K562 treated with DMSO at 1 percent for 48 hours (cell line): Measurements from ENCODE around the gene HDLBP. TPM values are rescaled to one million over a fixed set of nuclear protein-coding genes. Genes with fewer than 3 reads are reported as not detected.

ENCODE experiments used
- total RNA-seq: library from RNA; unstranded; fragments of 300-600 nt; gene quantifications from 2 replicates; pipeline ENCODE4 v1.2.3, GENCODE V29; 2022; ENCODE audit warnings: low replicate concordance; ENCODE audit errors: extremely low read depth

The HDLBP gene
- 435 TPM in 1 of 2 replicates, not detected in the other for total RNA-seq

GRCh38 chr2:241315093-241315878, at the start of gene HDLBP:
Gene HDLBP (minus strand): TSS chr2:241315672. CDS start chr2:241266869, 48,803 bp downstream.

GRCh38 chr2:241355983-241356870, 40.8 kb upstream of the HDLBP start, which contains the start of gene FARP2:
Gene FARP2 (plus strand): TSS chr2:241356285. CDS start chr2:241373108, 16,823 bp downstream.

GRCh38 chr2:241315879-241316631, 583 bp upstream of the HDLBP start, which contains the start of gene SEPTIN2:
Gene SEPTIN2 (plus strand): TSS chr2:241315925. CDS start chr2:241324233, 8,308 bp downstream.

GRCh38 chr2:241188361-241189092, 126.9 kb downstream of the HDLBP start, which contains the start of gene ANO7:
Gene ANO7 (plus strand): TSS chr2:241188677. CDS start chr2:241190064, 1,387 bp downstream.

Other genes with a start within 250 kb of the HDLBP start
- gene MTERF4, start 213.4 kb downstream of the HDLBP start, total RNA-seq, result not detected in 2 replicates
- not detected in 2 replicates for gene PASK, start 166.2 kb downstream of the HDLBP start, total RNA-seq
- gene PPP1R7, start 165.2 kb downstream of the HDLBP start, total RNA-seq, result not detected in 2 replicates
- not detected in 2 replicates for gene ANO7, start 127.0 kb downstream of the HDLBP start, total RNA-seq
- gene SEPTIN2, start 253 bp upstream of the HDLBP start, total RNA-seq, result not detected in 2 replicates
- not detected in 2 replicates for gene FARP2, start 40.6 kb upstream of the HDLBP start, total RNA-seq
- 745 TPM in 1 of 2 replicates, not detected in the other for gene STK25, start 192.9 kb upstream of the HDLBP start, total RNA-seq
- not detected in 2 replicates for gene BOK, start 243.1 kb upstream of the HDLBP start, total RNA-seq